Upper lobe of right lung (tissue), 1 donor: ENCODE results near the gene SIGLEC14. TPM values are rescaled to one million over a fixed set of nuclear protein-coding genes. Genes with fewer than 3 reads are reported as not detected.

Experiments
- ATAC-seq: fragments of 200-7000 bp; cut with Tn5 transposase; one replicate; pipeline ENCODE4 v1.9.1; 2020; ENCODE audit warnings: mild to moderate bottlenecking, moderate library complexity
- DNase-seq: peaks from one replicate; pipeline ENCODE4 v3.0.0-alpha.2; 2020
- H3K27ac ChIP-seq: fragments of 200-600 bp; one replicate; pipeline ENCODE4 v1.8.0; 2022
- H3K27me3 ChIP-seq: fragments of 200-600 bp; one replicate; pipeline ENCODE4 v1.8.0; 2022; ENCODE audit warnings: mild to moderate bottlenecking
- H3K36me3 ChIP-seq: fragments of 200-600 bp; one replicate; pipeline ENCODE4 v1.8.0; 2022
- H3K4me1 ChIP-seq: fragments of 200-600 bp; one replicate; pipeline ENCODE4 v1.8.0; 2022
- H3K4me3 ChIP-seq: fragments of 200-600 bp; one replicate; pipeline ENCODE4 v1.8.0; 2022; ENCODE audit warnings: mild to moderate bottlenecking
- H3K9me3 ChIP-seq: fragments of 200-600 bp; one replicate; pipeline ENCODE4 v1.8.0; 2022
- intact Hi-C: fragments of 100-400 bp; cut with DNase I; formaldehyde crosslinking; loops from one replicate; pipeline ENCODE4 v1.11.0; 2022
- total RNA-seq: library from RNA; stranded (reverse); fragmentation: NEBNext Ultra II Directional; extraction: Animal tissue kit (Norgen Biotek cat#: 25700); gene quantifications from one replicate; pipeline ENCODE4 v1.2.1, GENCODE V29; 2021
- TF ChIP-seq, protein P1 (sequence below): fragments of 200-600 bp; IDR thresholded peaks from one replicate; pipeline ENCODE4 v1.8.0; 2022; ENCODE audit warnings: antibody characterized with exemption
- donor health status: DM: no; HTN: yes; CAD: no; lungs with severe emphysema.

The SIGLEC14 gene
- total RNA-seq, 1 donor from 2014 or later, result 11.8 TPM

DNA sequence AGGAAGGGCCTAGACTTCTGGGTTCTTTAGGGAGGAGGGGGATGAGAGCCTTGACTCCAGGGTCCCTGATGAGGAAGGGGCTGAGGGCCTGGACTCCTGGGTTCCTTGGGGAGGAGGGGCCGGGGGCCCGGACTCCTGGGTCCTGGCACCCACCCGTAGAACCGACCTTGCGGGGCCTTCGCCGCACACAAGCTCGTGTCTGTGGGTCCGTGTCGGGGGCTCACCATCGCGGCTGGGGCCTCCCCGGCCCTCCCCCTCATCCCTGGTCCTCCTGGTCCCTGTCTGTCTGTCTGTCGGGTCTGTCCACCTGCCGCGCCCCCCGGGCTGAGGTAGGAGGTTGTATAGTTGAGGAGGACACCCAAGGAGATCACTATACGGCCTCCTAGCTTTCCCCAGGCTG, 45.8 kb upstream of the SIGLEC14 start:
- no peak overlapping the region for H3K4me3 ChIP-seq
- no peak for ATAC-seq
- no peaks in the 10 kb centered on the region for H3K27me3 ChIP-seq
- TF ChIP-seq, protein P1, sequence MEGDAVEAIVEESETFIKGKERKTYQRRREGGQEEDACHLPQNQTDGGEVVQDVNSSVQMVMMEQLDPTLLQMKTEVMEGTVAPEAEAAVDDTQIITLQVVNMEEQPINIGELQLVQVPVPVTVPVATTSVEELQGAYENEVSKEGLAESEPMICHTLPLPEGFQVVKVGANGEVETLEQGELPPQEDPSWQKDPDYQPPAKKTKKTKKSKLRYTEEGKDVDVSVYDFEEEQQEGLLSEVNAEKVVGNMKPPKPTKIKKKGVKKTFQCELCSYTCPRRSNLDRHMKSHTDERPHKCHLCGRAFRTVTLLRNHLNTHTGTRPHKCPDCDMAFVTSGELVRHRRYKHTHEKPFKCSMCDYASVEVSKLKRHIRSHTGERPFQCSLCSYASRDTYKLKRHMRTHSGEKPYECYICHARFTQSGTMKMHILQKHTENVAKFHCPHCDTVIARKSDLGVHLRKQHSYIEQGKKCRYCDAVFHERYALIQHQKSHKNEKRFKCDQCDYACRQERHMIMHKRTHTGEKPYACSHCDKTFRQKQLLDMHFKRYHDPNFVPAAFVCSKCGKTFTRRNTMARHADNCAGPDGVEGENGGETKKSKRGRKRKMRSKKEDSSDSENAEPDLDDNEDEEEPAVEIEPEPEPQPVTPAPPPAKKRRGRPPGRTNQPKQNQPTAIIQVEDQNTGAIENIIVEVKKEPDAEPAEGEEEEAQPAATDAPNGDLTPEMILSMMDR, result no peak
- H3K9me3 ChIP-seq, result no peaks in the 10 kb centered on the region
- intact Hi-C loops, result no loop called here
- H3K27ac ChIP-seq, result no peak overlapping the region
- peaks cover 18% of the 10 kb centered on the region for H3K4me1 ChIP-seq
- no peak for DNase-seq
- H3K36me3 ChIP-seq, result peaks cover 21% of the 10 kb centered on the region

DNA sequence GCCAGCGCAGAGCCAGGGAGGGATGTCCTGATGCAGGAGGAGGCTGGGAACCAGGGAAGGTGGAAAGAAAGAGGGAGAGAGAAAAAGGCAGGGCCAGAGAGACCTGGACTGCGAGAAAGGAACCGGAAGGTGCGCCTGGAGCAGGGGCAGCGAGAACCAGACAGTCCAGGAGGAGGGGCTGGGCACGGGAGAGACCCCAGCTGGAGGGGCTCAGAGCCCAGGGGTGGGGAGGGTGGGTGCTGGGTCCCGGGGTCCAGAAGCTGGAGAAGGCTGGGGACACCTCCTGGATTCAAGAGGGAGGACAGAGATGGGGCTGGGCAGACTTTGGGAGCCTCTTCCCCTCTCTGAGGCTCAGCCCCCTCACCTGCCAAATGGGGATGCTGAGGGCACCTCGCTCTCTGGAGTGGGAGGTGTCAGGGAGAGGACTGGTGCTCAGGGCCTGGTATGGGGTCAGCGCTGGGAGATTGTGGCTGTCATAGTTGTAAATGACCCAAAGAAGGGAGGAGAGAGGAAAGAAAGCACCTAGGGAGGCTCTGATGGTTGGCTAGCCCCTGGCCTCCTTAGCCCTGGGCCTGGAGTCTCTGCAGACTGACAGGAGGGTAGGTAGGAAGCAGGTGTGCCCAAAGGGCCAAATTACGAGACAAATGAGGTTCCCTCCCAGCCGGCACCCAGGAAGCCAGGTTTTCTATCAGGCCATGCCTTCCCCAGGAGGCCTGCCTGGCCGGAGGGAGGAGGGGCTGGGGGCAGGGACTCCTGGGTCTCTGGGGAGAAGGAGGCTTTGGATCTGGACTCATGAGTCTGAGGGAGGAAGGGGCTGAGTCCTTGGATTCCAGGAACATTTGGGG, 45.2 kb upstream of the SIGLEC14 start:
- no peaks in the 10 kb centered on the region for H3K27me3 ChIP-seq
- H3K9me3 ChIP-seq, result no peaks in the 10 kb centered on the region
- ATAC-seq (no peak), DNase-seq (no peak)
- H3K27ac ChIP-seq, result peak overlapping the region; percentile 90
- peak overlapping the region; percentile 85 for H3K4me3 ChIP-seq
- intact Hi-C loops, result no loop called here
- H3K4me1 ChIP-seq, result peaks cover 20% of the 10 kb centered on the region
- TF ChIP-seq, protein P1, result no peak
- H3K36me3 ChIP-seq, result peaks cover 14% of the 10 kb centered on the region

DNA sequence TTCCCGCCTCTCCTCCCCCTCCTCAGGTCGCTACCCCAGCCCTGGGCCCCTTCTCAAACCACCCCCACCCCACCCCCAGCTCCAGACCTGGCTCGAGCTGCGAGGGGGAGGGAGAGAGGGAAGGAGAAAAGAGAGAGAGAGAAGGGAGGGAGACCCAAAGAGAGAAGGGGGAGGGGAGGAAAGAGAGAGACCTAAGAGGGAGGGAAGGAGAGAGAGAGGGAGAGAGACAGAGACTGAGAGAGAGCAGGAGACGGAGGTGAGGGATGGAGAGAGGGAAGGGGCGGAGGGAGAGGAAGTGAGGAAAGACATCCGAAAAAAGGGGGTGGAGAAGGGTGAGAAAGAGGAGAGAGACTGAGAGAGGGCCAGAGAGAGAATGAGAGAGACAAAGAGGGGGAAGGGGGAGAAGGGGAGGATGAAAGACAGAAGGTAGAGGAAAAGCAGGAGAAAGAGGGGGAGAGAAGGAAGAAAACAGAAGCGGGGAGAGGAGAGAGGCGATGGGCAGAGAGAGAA, 44.5 kb upstream of the SIGLEC14 start:
- intact Hi-C loops, result no loop called here
- Histone ChIP-seq H3K9me3 (no peaks in the 10 kb centered on the region), H3K4me3 (peak overlapping the region; percentile 85), H3K36me3 (peaks cover 14% of the 10 kb centered on the region), H3K27me3 (no peaks in the 10 kb centered on the region), H3K4me1 (peaks cover 20% of the 10 kb centered on the region), H3K27ac (peak overlapping the region; percentile 90)
- TF ChIP-seq, protein P1, result no peak
- no peak for DNase-seq
- no peak for ATAC-seq

DNA sequence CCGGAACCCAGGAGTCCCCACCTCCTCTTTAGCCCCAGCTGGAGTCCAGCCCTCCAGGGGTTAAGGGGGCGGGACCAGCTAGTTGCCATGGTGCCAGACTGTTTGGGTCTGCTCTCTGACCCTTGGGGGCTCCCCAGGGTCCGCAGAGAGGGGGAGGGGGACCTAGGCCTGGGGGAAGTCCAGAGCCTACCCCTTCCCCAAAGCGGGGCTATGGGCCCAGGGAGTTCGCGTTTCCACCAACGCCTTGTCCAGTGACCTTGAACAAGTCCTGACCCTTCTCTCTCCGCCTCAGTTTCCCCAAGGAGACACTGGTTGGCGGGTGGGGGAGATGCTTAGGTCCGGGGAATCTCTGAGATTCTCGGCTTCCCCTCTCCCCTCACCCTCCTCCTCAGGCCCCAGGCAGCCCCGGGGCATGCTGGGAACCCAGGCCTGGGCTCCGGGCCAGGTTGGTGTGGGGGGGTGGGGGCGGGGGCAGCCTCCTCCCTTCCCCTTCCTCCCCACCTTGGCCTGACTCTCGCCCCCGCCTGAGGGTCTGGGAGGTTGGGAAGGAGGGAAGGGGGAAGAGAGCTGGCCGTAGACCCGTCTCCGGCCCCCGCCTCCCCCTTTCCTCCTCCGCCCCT, 43.9 kb upstream of the SIGLEC14 start:
- H3K27me3 ChIP-seq, result no peaks in the 10 kb centered on the region
- peak overlapping the region; percentile 85 for H3K4me3 ChIP-seq
- no peaks in the 10 kb centered on the region for H3K9me3 ChIP-seq
- H3K4me1 ChIP-seq, result peaks cover 20% of the 10 kb centered on the region
- ATAC-seq (peak; percentile 52), DNase-seq (peak; percentile 81)
- peaks cover 13% of the 10 kb centered on the region for H3K36me3 ChIP-seq
- intact Hi-C loops, result no loop called here
- H3K27ac ChIP-seq, result peak overlapping the region; percentile 90
- TF ChIP-seq, protein P1, result no peak

DNA sequence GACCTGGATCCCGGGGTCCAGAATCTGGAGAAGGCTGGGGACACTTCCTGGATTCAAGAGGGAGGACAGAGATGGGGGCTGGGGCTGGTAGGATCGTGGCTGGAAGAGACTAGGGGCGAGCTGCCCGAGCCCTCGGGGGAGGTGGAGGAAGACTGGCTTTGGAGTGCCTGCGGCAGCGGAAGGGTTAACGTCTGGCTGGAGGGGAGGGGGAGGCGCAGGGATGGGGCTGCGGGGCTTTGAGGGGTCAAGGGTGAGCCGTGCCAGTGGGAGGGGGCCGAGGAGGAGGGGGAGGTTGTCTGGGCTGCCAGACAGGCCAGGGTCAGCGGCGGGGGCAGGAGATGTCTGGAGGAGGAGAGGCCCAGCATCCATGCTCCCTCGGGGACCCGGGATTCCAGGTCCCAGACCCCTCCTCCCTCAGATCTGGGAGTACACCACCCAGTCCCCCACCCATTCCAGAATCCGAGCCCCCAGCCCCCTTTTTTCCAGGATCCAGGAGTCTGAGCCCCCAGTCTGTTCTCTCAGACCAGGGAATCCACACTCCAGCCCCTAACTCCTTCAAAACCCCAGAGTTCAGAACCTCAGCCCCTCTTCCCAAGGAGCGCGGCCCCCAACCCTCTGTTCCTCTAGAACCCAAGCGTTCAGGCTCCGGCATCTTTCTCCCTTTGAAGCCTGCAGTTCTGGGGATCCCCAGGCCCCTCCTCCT, 43.3 kb upstream of the SIGLEC14 start:
- H3K4me3 ChIP-seq, result peak overlapping the region; percentile 85
- peaks cover 6% of the 10 kb centered on the region for H3K36me3 ChIP-seq
- no peaks in the 10 kb centered on the region for H3K9me3 ChIP-seq
- no peaks in the 10 kb centered on the region for H3K27me3 ChIP-seq
- DNase-seq (no peak), ATAC-seq (no peak)
- TF ChIP-seq, protein P1, result no peak
- intact Hi-C loops, result no loop called here
- peak overlapping the region; percentile 90 for H3K27ac ChIP-seq
- H3K4me1 ChIP-seq, result peaks cover 20% of the 10 kb centered on the region
